Cerebellar cortex (tissue), 1 donor: ENCODE measurements around the gene NUDT14.

Source experiments
- DNase-seq: peaks from one replicate; pipeline ENCODE4 v3.0.0-alpha.2; 2015; ENCODE audit warnings: low spot score

Gene NUDT14

GRCh38 chr14:105158794-105159193 is 22.3 kb downstream of the NUDT14 start:
- no peak for DNase-seq

GRCh38 chr14:105157872-105158271 is 23.2 kb downstream of the NUDT14 start:
- DNase-seq, result no peak

GRCh38 chr14:105156414-105157375 is 24.4 kb downstream of the NUDT14 start:
- no peak for DNase-seq

- no peak for DNase-seq
Observed at GRCh38 chr14:105155681-105156413, 25.3 kb downstream of the NUDT14 start.

GRCh38 chr14:105155071-105155651 is 26.0 kb downstream of the NUDT14 start:
- no peak for DNase-seq

GRCh38 chr14:105154476-105154871 is 26.6 kb downstream of the NUDT14 start:
- DNase-seq, result no peak

- no peak for DNase-seq
Observed at GRCh38 chr14:105153739-105154475, 27.2 kb downstream of the NUDT14 start.

GRCh38 chr14:105153331-105153731 is 27.8 kb downstream of the NUDT14 start:
- no peak for DNase-seq

- DNase-seq, result no peak
Observed at GRCh38 chr14:105152794-105153241, 28.3 kb downstream of the NUDT14 start.

- DNase-seq, result no peak
Observed at GRCh38 chr14:105151838-105152793, 29.0 kb downstream of the NUDT14 start.

- no peak for DNase-seq
Observed at GRCh38 chr14:105151084-105151837, 29.9 kb downstream of the NUDT14 start.

- no peak for DNase-seq
Observed at GRCh38 chr14:105150368-105151083, 30.6 kb downstream of the NUDT14 start.

GRCh38 chr14:105150026-105150367 is 31.1 kb downstream of the NUDT14 start:
- no peak for DNase-seq

- DNase-seq, result no peak
Observed at GRCh38 chr14:105149146-105149781, 31.8 kb downstream of the NUDT14 start.

GRCh38 chr14:105148604-105149145 is 32.4 kb downstream of the NUDT14 start:
- no peak for DNase-seq

- DNase-seq, result no peak
Observed at GRCh38 chr14:105147671-105148603, 33.2 kb downstream of the NUDT14 start.

GRCh38 chr14:105146976-105147635 is 34.0 kb downstream of the NUDT14 start:
- DNase-seq, result no peak
